Gastrocnemius medialis (tissue), 4 donors: ENCODE data around the gene RNU6-8.

Experiments
- CTCF ChIP-seq, 5 experiments: fragments of 450-650 bp in 3 of 5; fragments of 200-600 bp in 2 of 5; sonication (generic) in 2 of 5; IDR thresholded peaks in 4 of 5; conservative IDR thresholded peaks in 1 of 5; 1 replicate in 4 of 5; 2 replicates in 1 of 5; pipeline ENCODE4 v1.5.1; 2016 to 2019; ENCODE audit warnings: antibody characterized with exemption in 5 of 5, mild to moderate bottlenecking in 3 of 5, moderate library complexity in 3 of 5
- POLR2A ChIP-seq, 2 donors: fragments of 450-650 bp; IDR thresholded peaks; one replicate each; pipeline ENCODE4 v1.6.1; 2017; ENCODE audit warnings: antibody characterized with exemption in 2 of 2, mild to moderate bottlenecking in 2 of 2, moderate library complexity in 2 of 2

DNA sequence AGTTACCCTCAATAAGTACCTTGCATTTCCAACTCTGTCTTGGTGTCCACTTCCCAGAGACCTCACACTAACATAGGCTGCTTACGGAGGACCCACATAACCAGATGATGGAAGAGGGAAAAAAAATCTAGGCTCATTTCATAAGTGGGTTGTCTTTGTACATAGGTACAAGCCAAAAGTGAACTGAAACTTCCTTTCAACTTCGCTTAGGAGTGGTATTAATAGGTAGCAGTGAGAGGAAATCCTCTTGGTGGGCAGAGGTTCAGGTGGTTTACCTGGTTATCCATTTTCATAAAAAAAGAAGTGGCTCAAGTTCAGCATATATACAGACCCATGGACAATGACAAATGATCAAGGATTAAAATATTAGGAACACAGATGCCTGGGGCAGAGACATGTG, 37.0 kb downstream of the RNU6-8 start:
- TF ChIP-seq CTCF (IDR thresholded peaks at IDR 0.05 in 4 of 5, conservative IDR thresholded peaks at IDR 0.05 in 1 of 5) (no peak), POLR2A (IDR thresholded peaks at IDR 0.05) (no peak)
